ENCODE results near the gene EPHA3. TPM values are rescaled to one million over a fixed set of nuclear protein-coding genes. Genes with fewer than 3 reads are reported as not detected.

The EPHA3 gene
- total and polyA plus RNA-seq, 11 donors = 1.0 to 9.4 (median 3.5) TPM

DNA sequence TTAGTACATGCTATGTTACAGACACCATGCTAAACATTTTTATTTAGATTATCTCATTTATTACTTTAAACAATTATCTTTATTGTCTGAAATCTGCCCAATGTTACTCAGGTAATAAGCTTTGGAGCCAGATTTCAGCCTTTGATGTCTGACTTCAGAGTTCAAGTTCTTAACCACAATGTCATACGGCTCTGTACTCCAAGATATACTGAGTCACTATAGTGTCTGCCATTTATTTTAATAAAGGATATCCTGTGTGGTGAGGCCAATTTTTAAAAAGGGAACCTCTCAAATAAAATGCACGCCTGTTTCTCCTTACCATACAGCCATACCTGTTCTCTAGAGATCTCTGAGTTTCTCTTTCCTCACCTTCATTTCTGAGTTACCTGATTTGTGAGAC is 193.1 kb downstream of the EPHA3 start:
- peak in 1 of 4 donors; percentile 50 for ATAC-seq
- no peak overlapping the region for H3K4me3 ChIP-seq
- H3K27me3 ChIP-seq = no peaks in the 10 kb centered on the region
- H3K9me3 ChIP-seq = no peaks in the 10 kb centered on the region
- intact Hi-C loops (cut with DNase I) = no loop called here
- DNase-seq = no peak
- TF ChIP-seq POLR2A (IDR thresholded peaks at IDR 0.05) = no peak
- TF ChIP-seq, protein P1, sequence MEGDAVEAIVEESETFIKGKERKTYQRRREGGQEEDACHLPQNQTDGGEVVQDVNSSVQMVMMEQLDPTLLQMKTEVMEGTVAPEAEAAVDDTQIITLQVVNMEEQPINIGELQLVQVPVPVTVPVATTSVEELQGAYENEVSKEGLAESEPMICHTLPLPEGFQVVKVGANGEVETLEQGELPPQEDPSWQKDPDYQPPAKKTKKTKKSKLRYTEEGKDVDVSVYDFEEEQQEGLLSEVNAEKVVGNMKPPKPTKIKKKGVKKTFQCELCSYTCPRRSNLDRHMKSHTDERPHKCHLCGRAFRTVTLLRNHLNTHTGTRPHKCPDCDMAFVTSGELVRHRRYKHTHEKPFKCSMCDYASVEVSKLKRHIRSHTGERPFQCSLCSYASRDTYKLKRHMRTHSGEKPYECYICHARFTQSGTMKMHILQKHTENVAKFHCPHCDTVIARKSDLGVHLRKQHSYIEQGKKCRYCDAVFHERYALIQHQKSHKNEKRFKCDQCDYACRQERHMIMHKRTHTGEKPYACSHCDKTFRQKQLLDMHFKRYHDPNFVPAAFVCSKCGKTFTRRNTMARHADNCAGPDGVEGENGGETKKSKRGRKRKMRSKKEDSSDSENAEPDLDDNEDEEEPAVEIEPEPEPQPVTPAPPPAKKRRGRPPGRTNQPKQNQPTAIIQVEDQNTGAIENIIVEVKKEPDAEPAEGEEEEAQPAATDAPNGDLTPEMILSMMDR (IDR thresholded peaks at IDR 0.05) = no peak
- H3K27ac ChIP-seq = no peak overlapping the region
- no peaks in the 10 kb centered on the region for H3K36me3 ChIP-seq
- WGBS, 4 donors = 51 to 63% (median 60%) methylated on average over 2 of the region's 2 CpGs
- peaks cover 0 to 2% (median 0%) of the 10 kb centered on the region in 12 donors for H3K4me1 ChIP-seq

DNA sequence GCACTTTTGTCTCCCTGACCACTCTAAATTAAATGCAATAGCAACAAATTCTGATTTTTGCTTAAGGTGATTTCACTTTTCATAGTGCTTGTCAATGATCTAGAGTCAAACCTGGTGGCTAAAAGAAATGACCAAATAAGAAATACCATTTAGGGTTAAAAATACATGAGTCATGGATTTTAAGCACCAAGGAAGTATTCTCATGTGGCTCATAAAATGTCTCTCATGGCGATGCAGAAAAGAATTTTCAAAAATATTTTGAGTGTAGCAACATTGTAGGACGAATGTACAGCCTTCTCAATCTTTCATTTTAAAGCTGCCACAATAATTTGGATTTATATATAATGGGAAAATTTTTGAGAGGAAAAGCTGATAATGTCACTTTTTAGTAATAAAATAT is 193.6 kb downstream of the EPHA3 start:
- intact Hi-C loops (cut with DNase I) = no loop called here
- H3K4me3 ChIP-seq = no peak overlapping the region

DNA sequence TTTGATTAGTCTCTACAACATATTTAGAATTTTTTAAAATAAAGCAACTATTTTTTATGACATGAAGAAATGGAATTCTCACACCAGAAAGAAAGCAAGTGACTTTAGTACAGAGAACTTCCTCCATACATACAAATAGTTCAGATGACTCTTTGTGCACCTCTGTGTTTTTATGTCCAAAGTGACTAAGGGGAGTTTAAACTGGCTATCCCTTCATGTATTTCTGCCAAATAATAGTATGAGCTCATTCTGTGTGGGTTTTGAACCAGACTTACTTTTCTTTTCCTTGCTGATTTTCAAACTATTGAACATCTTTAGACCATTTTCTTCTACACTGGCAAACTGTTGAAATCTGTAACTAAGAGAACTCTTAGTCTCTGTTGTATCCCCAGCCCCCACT is 196.3 kb downstream of the EPHA3 start:
- intact Hi-C loops (cut with DNase I) = no loop called here
- DNase-seq = no peak
- Histone ChIP-seq H3K4me3 (no peak overlapping the region), H3K27ac (peak overlapping the region in 1 of 12 donors; percentile 8), H3K36me3 (no peaks in the 10 kb centered on the region), H3K9me3 (no peaks in the 10 kb centered on the region), H3K4me1 (peaks cover 0 to 2% (median 0%) of the 10 kb centered on the region in 12 donors), H3K27me3 (no peaks in the 10 kb centered on the region)
- ATAC-seq = peak in 1 of 4 donors; percentile 59
- TF ChIP-seq, protein P1 (IDR thresholded peaks at IDR 0.05) = no peak
- no peak for TF ChIP-seq POLR2A (IDR thresholded peaks at IDR 0.05)

More for the DNA sequence above, 193.6 kb downstream of the EPHA3 start:
- Histone ChIP-seq H3K27me3 (no peaks in the 10 kb centered on the region), H3K9me3 (no peaks in the 10 kb centered on the region), H3K4me1 (peaks cover 0 to 2% (median 0%) of the 10 kb centered on the region in 12 donors), H3K36me3 (no peaks in the 10 kb centered on the region), H3K27ac (no peak overlapping the region)
- 53 to 65% (median 56%) methylated on average over 2 of the region's 2 CpGs for WGBS, 4 donors
- no peak for ATAC-seq
- TF ChIP-seq POLR2A (IDR thresholded peaks at IDR 0.05) = no peak
- no peak for DNase-seq

DNA sequence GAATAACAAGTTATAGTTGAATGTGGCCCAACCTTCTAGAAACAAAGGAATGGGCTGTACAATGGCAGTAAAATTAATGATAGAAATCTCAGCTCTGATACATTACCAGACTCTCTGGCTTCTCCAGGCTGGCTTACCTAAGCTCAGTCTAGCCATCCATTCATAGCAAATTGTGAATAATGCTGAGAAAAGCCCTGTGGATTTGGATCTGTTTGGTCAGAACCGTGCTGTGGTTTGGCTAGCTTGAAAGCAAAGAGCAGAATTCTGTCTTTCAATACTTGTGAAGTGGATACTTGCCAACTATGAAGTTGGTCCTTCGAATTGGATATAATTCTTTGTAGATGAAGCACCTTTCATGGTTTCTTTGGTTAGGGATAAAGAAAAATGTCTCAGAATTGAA is 199.1 kb downstream of the EPHA3 start:
- intact Hi-C loops (cut with DNase I) = no loop called here
- Histone ChIP-seq H3K4me1 (no peaks in the 10 kb centered on the region), H3K27me3 (no peaks in the 10 kb centered on the region), H3K9me3 (no peaks in the 10 kb centered on the region), H3K4me3 (no peak overlapping the region), H3K36me3 (no peaks in the 10 kb centered on the region), H3K27ac (no peak overlapping the region)
- DNase-seq (no peak), ATAC-seq (peak in 1 of 4 donors; percentile 57)
- WGBS, 4 donors = 64 to 83% (median 75%) methylated on average over 2 of the region's 2 CpGs
- TF ChIP-seq POLR2A (IDR thresholded peaks at IDR 0.05) = no peak
- TF ChIP-seq, protein P1 (IDR thresholded peaks at IDR 0.05) = no peak

DNA sequence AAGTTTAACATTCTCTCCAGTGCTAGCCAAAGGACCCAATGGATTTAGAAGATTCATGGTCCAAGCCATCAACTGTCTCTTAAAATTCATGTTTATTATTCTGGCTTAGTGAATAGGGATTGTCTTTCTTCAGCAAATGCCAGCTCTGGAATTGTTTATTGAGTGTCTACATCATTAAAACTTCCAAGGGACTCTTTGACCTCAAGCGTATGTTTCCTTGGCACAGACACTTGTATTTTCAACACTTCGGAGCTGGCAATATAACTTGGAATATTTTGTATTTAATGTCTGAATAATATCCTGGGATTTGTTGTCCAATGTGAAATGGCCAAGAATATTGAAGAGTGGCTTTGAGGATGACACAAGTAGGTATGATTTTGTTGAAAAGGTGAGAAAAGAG is 204.2 kb downstream of the EPHA3 start:
- no peak for TF ChIP-seq POLR2A (IDR thresholded peaks at IDR 0.05)
- TF ChIP-seq, protein P1 (IDR thresholded peaks at IDR 0.05) = no peak
- 62 to 71% (median 65%) methylated on average over 2 of the region's 2 CpGs for WGBS, 4 donors
- no peaks in the 10 kb centered on the region for H3K27me3 ChIP-seq
- intact Hi-C loops (cut with DNase I) = no loop called here
- no peaks in the 10 kb centered on the region for H3K36me3 ChIP-seq
- H3K9me3 ChIP-seq = peaks cover 0 to 5% (median 0%) of the 10 kb centered on the region in 12 donors
- DNase-seq (no peak), ATAC-seq (no peak)
- no peaks in the 10 kb centered on the region for H3K4me1 ChIP-seq
- no peak overlapping the region for H3K4me3 ChIP-seq
- H3K27ac ChIP-seq = no peak overlapping the region
